HUES48 (cell line): ENCODE data around the gene SAMD3.

ENCODE experiments used
- H3K27ac ChIP-seq: one replicate; pipeline ENCODE4 v1.7.0; 2013; ENCODE audit warnings: low read depth, low read length, inconsistent platforms
- H3K27me3 ChIP-seq: 2 replicates; pipeline ENCODE4 v1.6.1; 2013; ENCODE audit warnings: mild to moderate bottlenecking, low read length; ENCODE audit not compliant: control insufficient read depth, insufficient read depth
- H3K36me3 ChIP-seq: 2 replicates; pipeline ENCODE4 v1.6.1; 2013; ENCODE audit warnings: low read length; ENCODE audit not compliant: control insufficient read depth, insufficient read depth
- H3K4me1 ChIP-seq: 2 replicates; pipeline ENCODE4 v1.6.1; 2013; ENCODE audit warnings: mild to moderate bottlenecking, low read length; ENCODE audit not compliant: control insufficient read depth, insufficient read depth
- H3K4me3 ChIP-seq: 2 replicates; pipeline ENCODE4 v1.5.1; 2013; ENCODE audit warnings: mild to moderate bottlenecking, low read depth, low read length
- H3K9ac ChIP-seq: 2 replicates; pipeline ENCODE4 v1.6.1; 2013; ENCODE audit warnings: mild to moderate bottlenecking, low read depth, low read length, moderate library complexity
- H3K9me3 ChIP-seq: 2 replicates; pipeline ENCODE4 v1.6.1; 2013; ENCODE audit warnings: low read length; ENCODE audit not compliant: control insufficient read depth, insufficient read depth

Gene SAMD3

GRCh38 chr6:130190701-130191690, 31.8 kb downstream of the SAMD3 start:
- H3K27ac ChIP-seq, result peak overlapping the region; percentile 50
- H3K4me3 ChIP-seq, result no peak overlapping the region
- no peaks in the 10 kb centered on the region for H3K27me3 ChIP-seq
- no peaks in the 10 kb centered on the region for H3K36me3 ChIP-seq
- H3K9ac ChIP-seq, result no peak overlapping the region
- peaks cover 2% of the 10 kb centered on the region; the same call in 1 of the 2 replicates for H3K4me1 ChIP-seq
- peaks cover 10% of the 10 kb centered on the region; the same call in 1 of the 2 replicates for H3K9me3 ChIP-seq

- peaks cover 10% of the 10 kb centered on the region; the same call in 1 of the 2 replicates for H3K9me3 ChIP-seq
- peaks cover 2% of the 10 kb centered on the region; the same call in 1 of the 2 replicates for H3K4me1 ChIP-seq
- H3K27me3 ChIP-seq, result no peaks in the 10 kb centered on the region
- no peak overlapping the region for H3K4me3 ChIP-seq
- H3K9ac ChIP-seq, result no peak overlapping the region
- H3K36me3 ChIP-seq, result no peaks in the 10 kb centered on the region
- H3K27ac ChIP-seq, result no peak overlapping the region
These were observed 33.0 kb downstream of the SAMD3 start for GRCh38 chr6:130189531-130190397.

- Histone ChIP-seq H3K36me3 (no peaks in the 10 kb centered on the region), H3K9me3 (peaks cover 10% of the 10 kb centered on the region; the same call in 1 of the 2 replicates), H3K27me3 (no peaks in the 10 kb centered on the region), H3K4me3 (no peak overlapping the region), H3K27ac (no peak overlapping the region), H3K9ac (no peak overlapping the region), H3K4me1 (peaks cover 2% of the 10 kb centered on the region; the same call in 1 of the 2 replicates)
These were observed 34.4 kb downstream of the SAMD3 start for GRCh38 chr6:130188207-130188899.

- Histone ChIP-seq H3K36me3 (no peaks in the 10 kb centered on the region), H3K9ac (no peak overlapping the region), H3K27me3 (no peaks in the 10 kb centered on the region), H3K27ac (no peak overlapping the region), H3K9me3 (peaks cover 10% of the 10 kb centered on the region; the same call in 1 of the 2 replicates), H3K4me1 (peaks cover 2% of the 10 kb centered on the region; the same call in 1 of the 2 replicates), H3K4me3 (no peak overlapping the region)
These were observed 35.2 kb downstream of the SAMD3 start for GRCh38 chr6:130187335-130188206.

- Histone ChIP-seq H3K27me3 (no peaks in the 10 kb centered on the region), H3K9me3 (no peaks in the 10 kb centered on the region), H3K4me1 (no peaks in the 10 kb centered on the region), H3K9ac (no peak overlapping the region), H3K27ac (no peak overlapping the region), H3K4me3 (no peak overlapping the region), H3K36me3 (no peaks in the 10 kb centered on the region)
These were observed 37.1 kb downstream of the SAMD3 start for GRCh38 chr6:130185658-130186057.

GRCh38 chr6:130183271-130184222, 39.2 kb downstream of the SAMD3 start:
- H3K27ac ChIP-seq, result no peak overlapping the region
- H3K27me3 ChIP-seq, result no peaks in the 10 kb centered on the region
- H3K9ac ChIP-seq, result no peak overlapping the region
- H3K4me1 ChIP-seq, result no peaks in the 10 kb centered on the region
- H3K4me3 ChIP-seq, result no peak overlapping the region
- no peaks in the 10 kb centered on the region for H3K36me3 ChIP-seq
- H3K9me3 ChIP-seq, result no peaks in the 10 kb centered on the region

- no peaks in the 10 kb centered on the region for H3K27me3 ChIP-seq
- no peak overlapping the region for H3K27ac ChIP-seq
- no peaks in the 10 kb centered on the region for H3K9me3 ChIP-seq
- no peaks in the 10 kb centered on the region for H3K4me1 ChIP-seq
- no peak overlapping the region for H3K4me3 ChIP-seq
- H3K9ac ChIP-seq, result no peak overlapping the region
- no peaks in the 10 kb centered on the region for H3K36me3 ChIP-seq
These were observed 40.3 kb downstream of the SAMD3 start for GRCh38 chr6:130182466-130182865.

- Histone ChIP-seq H3K36me3 (no peaks in the 10 kb centered on the region), H3K4me3 (no peak overlapping the region), H3K4me1 (no peaks in the 10 kb centered on the region), H3K27me3 (no peaks in the 10 kb centered on the region), H3K27ac (peak overlapping the region; percentile 22), H3K9ac (no peak overlapping the region), H3K9me3 (no peaks in the 10 kb centered on the region)
These were observed 44.1 kb downstream of the SAMD3 start for GRCh38 chr6:130178692-130179091.

- no peak overlapping the region for H3K4me3 ChIP-seq
- no peak overlapping the region for H3K27ac ChIP-seq
- no peaks in the 10 kb centered on the region for H3K9me3 ChIP-seq
- no peak overlapping the region for H3K9ac ChIP-seq
- H3K36me3 ChIP-seq, result no peaks in the 10 kb centered on the region
- no peaks in the 10 kb centered on the region for H3K4me1 ChIP-seq
- no peaks in the 10 kb centered on the region for H3K27me3 ChIP-seq
These were observed 46.4 kb downstream of the SAMD3 start for GRCh38 chr6:130176378-130176777.
